ENCODE measurements around the gene ANKRD42.

DNA sequence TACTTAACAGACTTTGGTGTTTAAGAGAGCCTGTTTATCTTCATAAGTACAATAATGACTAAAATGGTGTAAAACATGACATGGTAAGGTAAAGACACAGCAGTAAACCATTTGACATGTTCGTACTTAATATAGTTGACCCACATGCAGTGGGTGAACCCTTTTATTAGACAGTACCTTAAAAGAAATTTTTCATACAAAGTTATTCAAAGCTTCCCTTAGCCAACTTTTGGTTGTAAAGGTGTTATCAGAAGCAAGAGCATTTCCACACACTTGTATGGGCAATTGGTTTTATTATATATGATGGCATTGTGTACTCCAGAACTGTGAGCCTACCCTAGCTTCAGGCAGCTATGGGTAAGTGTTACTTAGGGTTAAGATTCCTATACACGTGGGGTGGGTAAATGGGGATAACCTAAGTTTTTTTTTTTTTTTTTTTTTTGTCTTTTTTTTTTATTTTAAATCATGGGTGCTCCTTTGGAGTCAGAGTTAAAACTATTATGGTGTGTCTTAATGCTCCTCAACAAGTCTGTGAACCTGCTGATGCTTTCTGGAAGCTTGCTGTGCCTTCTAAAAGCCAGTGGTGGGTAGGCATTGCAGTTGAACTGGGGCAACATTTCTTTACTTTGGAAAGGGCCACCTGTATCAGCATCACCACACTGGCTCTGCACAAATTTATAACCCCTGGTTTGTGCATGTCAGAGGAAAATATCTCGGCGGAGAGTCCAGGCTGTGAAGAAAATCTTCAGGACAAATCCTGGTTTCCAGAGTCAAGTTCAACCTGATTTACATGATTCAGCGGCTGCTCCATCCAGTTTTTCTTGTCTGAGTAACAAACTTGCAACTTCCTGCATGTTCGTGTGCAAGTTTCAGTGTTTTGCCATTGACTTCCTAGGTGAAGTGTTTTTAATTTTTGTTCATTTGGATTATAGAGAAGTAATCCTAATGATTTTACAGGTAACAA is 33.3 kb upstream of the ANKRD42 start:
- TF ChIP-seq EP300 (IDR thresholded peaks at IDR 0.05) (no peak), POLR2A (IDR thresholded peaks at IDR 0.05) (no peak), POLR2AphosphoS5 (IDR thresholded peaks at IDR 0.05) (no peak)
- TF ChIP-seq, protein P1, sequence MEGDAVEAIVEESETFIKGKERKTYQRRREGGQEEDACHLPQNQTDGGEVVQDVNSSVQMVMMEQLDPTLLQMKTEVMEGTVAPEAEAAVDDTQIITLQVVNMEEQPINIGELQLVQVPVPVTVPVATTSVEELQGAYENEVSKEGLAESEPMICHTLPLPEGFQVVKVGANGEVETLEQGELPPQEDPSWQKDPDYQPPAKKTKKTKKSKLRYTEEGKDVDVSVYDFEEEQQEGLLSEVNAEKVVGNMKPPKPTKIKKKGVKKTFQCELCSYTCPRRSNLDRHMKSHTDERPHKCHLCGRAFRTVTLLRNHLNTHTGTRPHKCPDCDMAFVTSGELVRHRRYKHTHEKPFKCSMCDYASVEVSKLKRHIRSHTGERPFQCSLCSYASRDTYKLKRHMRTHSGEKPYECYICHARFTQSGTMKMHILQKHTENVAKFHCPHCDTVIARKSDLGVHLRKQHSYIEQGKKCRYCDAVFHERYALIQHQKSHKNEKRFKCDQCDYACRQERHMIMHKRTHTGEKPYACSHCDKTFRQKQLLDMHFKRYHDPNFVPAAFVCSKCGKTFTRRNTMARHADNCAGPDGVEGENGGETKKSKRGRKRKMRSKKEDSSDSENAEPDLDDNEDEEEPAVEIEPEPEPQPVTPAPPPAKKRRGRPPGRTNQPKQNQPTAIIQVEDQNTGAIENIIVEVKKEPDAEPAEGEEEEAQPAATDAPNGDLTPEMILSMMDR (IDR thresholded peaks at IDR 0.05) = no peak

All from sigmoid colon (tissue), 4 donors.